Raji (cell line): ENCODE data around the gene PKN1.

Experiments
- POLR2A ChIP-seq: IDR thresholded peaks from 2 replicates; pipeline ENCODE4 v1.6.1; 2011; ENCODE audit warnings: low read depth, low read length, control low read depth; ENCODE audit not compliant: insufficient read depth

Gene PKN1

GRCh38 chr19:14440049-14440448, 6.9 kb downstream of the PKN1 start:
- peak; percentile 33; the same call in 1 of the 2 replicates for TF ChIP-seq POLR2A

GRCh38 chr19:14441041-14441938, 8.2 kb downstream of the PKN1 start:
- no peak for TF ChIP-seq POLR2A

- no peak for TF ChIP-seq POLR2A
Observed at GRCh38 chr19:14442891-14443631, 10.0 kb downstream of the PKN1 start.

GRCh38 chr19:14443632-14444216, 10.6 kb downstream of the PKN1 start:
- TF ChIP-seq POLR2A: no peak

GRCh38 chr19:14446336-14447036, 13.4 kb downstream of the PKN1 start:
- TF ChIP-seq POLR2A: no peak

- TF ChIP-seq POLR2A: no peak
Observed at GRCh38 chr19:14449321-14449720, 16.2 kb downstream of the PKN1 start.

GRCh38 chr19:14450168-14450874, 17.2 kb downstream of the PKN1 start:
- TF ChIP-seq POLR2A: no peak

- no peak for TF ChIP-seq POLR2A
Observed at GRCh38 chr19:14450876-14451275, 17.8 kb downstream of the PKN1 start.

- TF ChIP-seq POLR2A: no peak
Observed at GRCh38 chr19:14459703-14460102, 26.6 kb downstream of the PKN1 start.

GRCh38 chr19:14460935-14461334, 27.8 kb downstream of the PKN1 start:
- TF ChIP-seq POLR2A: no peak

GRCh38 chr19:14463747-14464146, 30.6 kb downstream of the PKN1 start:
- no peak for TF ChIP-seq POLR2A

- no peak for TF ChIP-seq POLR2A
Observed at GRCh38 chr19:14467391-14467790, 34.3 kb downstream of the PKN1 start.

GRCh38 chr19:14467816-14468215, 34.7 kb downstream of the PKN1 start:
- TF ChIP-seq POLR2A: no peak

GRCh38 chr19:14470031-14470876, 37.1 kb downstream of the PKN1 start:
- TF ChIP-seq POLR2A: no peak
